NCI-H446 treated with DMSO at 0.1 percent for 48 hours (cell line): ENCODE results near the gene COLEC12.

Experiments used
- DNase-seq: peaks from one replicate; lab custom pipeline; 2025; lab: John Stamatoyannopoulos, UW

COLEC12 gene

DNA sequence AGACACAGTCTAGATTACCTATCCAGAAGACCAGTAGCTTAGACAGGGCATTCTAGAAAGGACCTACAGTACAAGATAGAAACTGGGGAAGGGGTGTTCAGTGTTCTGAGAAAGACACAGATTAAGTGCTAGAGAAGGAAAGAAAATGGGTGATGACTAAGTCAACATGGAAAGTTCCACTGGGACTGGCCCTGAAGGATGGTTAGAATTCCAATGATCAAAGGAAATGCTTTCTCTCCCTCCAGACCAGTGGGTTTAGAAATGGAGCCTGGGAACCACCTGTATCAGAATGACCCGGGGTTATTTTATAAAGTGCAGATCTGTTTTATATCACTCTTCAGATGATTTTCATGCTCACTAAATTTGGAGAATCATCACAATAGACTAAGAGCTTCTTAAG lies 5.8 kb upstream of the COLEC12 start:
- DNase-seq = no peak

DNA sequence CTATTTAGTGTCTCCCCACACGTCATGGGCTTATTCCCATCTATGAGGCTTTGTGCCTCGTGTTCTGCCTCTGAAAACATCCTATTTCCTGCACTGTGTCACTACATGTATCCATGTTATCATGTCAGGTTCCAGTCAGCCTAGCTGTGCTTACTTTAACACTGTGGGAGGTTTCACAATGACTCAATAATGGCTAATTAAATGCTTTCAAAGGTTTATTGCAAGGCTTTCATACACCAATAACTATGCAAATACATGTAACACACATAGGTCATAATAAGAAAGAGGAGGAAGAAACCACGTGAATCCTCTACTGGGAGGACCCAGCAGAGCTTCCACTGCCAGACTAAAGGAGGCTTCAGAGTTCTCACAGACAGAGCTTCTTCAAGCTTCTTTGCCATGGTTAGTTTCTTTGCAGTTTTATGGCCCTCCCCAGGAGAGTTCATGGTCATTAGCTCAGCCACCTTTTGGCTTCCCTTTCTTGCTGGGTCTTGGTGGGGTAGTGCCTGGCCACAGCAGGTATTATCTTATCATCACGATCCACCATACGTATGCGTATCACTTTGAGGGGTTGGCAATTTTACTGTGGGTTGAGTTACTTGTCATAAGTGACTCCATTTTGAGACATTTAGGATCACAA lies 5.1 kb upstream of the COLEC12 start:
- DNase-seq = no peak

DNA sequence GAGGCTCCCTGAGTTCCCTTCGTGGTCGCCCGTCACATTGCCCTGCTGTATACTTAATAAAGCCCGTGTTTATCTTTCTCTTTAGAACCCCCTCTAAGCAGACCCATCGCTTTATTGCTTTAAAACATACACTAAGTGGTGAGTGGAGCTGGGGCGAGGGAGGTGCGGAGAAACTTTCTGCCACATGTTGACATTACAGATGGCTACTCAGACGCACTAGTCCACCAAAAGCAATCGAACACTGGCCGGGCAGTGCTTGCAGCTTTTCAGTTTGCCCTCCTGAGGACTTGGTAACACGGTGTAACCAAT lies 859 bp upstream of the COLEC12 start:
- no peak for DNase-seq

DNA sequence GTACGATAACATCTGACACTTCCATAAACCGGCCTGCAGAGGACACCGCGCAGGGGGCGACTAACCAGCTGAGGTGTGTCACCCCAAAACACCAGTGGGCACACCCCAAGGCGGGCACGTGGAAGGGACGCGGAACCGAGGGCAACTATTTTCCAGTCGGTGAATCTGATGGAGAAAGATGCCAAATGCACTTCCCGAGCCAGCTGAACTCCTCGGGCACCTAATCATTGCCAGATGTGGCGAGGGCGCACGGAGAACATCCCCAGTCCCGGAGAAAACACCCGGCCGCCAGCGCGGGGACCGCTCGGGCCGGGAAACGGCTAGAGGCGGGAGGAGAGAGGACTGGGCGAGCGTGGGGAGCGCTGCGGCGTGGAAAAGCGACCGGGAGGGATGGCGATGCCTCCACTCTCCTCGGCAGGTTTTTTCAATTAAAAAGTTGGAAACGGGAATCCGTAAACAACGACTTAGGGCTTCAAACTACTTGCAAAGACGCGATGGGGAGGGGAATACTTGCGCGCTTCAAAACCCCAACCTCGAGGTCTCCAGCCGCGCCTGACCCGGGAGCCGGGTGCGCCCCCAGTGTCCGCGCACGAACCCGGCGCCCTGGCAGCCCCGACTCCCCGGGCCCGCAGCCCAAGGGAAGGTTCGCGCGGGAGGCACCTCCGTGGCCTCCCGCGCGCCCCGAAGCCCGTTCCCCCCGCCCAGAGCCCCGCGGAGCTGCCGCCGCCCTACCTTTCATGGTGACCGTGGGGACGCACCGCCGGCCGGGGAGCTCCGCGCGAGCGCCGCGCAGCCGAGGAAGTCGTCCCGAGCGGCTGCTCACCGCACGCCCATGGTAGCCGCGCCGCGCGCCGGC lies 497 bp downstream of the COLEC12 start:
- DNase-seq = no peak

DNA sequence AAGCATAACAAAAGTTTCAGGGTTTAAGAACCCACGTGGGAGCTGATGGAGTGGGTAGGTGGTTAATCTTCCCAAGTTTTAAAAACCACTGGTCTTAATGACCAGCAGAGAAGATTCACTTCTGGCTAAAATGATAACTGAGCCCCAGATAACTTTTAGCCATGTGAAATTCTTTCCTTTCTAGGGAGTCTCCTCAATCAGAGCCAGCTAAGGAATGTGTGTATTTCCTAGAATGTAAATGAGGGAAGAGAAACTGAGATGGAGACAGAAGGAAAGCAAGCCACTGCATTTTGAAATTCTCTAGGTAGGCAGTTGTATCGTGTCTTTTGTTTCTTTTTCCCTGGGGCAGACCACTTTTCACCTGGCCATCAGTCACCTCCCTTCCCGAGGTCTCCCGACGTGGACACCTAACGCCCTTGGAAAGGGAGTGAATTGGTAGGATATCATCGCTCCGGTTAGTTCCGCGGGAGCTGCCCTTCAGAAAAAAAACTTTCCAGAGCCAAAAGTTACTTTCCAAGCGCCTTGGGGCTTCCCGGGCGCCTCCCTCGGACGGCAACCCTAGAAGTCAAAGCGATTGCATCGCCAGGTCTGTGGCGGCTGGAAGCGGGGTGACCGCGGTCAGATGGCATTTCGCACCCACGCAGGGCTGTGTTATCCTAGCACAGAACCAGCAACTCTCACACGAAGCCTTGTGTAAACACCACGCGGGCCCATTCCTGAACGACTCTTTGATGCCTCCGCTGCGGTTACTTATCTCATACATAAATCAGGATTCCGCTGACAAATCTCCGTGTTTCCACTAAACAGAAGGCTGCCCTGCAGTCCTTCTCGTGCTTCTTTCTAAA lies 1.3 kb downstream of the COLEC12 start:
- no peak for DNase-seq

DNA sequence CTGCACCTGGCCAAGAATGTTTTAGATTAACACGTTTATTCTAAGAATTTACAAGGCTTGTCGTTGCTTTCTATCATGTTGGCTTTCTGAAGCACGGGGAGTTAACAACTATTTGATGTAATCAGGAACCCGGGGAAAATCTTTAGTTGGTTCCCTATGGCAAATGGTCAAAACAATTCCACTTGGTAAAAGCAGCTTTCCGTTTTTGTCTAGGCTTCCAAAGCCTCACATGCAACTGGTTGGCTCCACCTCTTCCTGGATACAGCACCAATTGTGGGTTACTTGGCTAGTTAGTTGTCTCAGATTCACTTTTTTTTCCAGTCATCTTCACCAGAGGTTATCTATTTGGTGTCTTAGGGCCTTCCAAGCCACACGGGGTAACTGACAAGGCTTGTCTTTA lies 2.8 kb downstream of the COLEC12 start:
- DNase-seq = no peak

DNA sequence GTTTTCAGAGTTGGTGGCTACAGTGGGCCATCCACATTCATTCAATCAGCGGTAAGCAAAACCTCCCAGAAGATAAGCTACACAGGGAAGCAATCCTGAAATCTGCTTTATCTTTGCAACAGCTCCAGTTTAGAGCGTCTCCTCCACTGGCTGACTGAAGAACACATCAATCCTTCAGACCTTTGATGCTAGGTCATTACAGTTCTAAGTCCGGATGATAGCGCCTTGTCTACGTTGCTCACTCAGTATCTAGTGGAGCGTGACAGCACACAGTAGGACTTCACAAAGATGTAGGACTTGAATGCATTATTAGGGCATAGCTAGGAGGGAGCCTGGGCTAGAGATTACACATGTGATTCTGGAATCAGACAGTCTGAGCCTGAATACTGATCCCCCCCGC lies 5.0 kb downstream of the COLEC12 start:
- no peak for DNase-seq

DNA sequence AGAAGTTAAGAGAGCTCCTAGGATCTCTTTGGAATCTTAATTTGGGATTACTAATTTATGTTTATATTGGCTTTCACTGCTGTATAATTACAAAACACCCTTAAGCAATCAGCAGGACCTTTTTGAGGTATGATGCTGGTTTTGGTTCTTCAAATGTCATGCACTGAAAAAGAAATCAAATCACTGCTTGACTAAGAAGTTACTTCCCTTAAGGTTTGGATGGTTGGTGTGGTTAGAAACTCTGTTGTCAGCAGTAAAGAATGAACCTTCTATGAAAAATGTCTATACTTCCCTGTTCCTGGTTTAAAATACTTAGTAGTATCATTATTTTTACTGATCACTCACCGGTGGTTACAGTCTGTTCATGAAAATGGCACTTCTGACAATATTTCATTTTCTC lies 5.5 kb downstream of the COLEC12 start:
- no peak for DNase-seq

DNA sequence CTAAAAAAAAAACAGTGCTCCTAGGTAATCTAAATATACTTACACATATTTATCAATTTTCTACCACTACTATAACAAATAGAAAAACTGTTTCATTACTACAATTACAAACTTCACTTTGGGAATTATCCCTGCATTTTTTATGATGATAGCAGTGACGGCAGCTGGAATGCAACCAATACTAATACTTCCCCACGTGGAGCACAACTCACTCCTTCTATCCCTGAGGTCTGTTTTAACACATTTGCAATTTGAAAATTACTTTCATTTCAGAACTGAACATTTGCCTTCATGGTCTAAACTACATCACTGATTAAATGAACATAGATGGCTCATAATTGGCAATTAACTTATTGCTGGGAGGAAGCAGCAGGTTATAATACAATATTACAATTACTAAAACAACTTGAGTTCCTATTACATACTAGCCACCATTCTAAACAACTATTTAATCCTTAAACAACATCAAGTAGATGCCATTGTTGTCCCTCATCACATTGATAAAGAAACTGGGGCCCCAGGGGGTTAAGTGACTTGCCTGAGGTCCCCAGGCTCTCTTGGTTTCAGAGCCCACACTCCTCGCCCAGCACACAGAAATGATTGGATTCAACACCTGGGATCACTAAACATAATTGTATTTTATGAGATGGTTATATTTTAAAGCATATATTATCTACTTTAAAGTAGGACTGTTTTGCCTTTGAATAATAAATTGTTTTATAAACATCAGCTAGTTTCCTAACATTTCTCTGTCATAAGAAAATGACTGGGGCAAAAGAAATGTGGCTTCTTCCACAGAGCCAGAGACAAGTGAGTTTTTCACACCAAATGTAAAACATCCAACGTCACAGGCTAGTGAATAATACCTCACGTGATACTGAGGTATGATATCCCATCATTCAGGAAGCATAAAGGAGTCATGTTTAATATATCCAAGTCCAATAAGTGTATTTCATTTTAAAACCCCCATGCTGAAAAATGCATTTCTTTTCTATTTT lies 6.2 kb downstream of the COLEC12 start:
- no peak for DNase-seq

DNA sequence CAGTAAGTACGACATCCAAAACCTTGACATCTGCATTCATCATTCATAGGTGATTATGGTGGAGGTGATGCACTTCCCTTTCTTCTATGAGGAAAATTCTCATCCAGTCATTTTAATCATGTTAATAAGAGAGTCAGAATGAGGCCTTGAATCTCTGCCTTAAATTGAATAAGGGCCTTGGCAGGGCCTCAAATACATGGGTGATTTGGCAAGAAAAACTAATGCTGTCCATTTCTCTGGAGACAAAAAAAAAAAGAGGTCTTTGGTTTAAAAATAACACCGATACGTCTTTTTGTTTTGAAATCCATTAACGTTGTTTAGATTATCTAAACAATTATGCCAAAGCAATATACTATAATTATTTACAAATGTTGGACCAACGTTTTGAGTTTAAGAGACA lies 8.1 kb downstream of the COLEC12 start:
- no peak for DNase-seq

DNA sequence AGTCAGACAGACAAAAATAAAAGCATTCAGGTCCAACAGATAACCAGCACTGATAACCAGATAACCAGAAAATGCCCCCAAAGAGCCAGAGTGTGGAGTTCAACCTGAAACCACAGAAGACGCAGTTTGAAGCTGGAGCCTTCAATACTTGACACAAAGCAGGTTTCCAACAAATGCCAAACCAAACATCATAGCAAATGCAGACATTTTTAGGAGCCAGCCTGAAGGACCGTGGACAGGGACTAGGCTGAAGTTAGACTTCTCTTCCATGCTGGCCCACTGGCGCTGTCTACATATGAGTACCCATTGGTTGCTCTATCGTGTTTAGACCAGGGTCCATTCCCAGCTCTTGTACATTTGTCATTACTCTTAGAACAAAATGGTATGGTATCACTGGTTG lies 9.9 kb downstream of the COLEC12 start:
- DNase-seq = no peak

DNA sequence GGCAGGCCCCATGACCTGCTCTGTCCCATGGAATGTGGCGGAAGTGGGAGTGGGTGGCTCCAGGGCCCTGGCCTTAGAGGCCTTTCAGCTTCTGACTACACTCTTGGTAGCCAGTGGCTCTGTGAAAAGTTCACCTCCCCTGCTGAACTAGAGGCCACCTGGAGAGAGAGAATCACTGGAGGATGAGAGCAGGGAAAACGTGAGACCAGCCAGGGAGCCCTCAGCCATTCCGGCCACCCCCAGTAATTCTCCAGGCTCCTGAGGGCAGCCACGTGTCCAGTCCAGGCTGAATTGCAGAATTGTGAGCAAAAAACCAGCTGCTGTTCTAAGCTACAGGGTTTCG lies 10.5 kb downstream of the COLEC12 start:
- no peak for DNase-seq

DNA sequence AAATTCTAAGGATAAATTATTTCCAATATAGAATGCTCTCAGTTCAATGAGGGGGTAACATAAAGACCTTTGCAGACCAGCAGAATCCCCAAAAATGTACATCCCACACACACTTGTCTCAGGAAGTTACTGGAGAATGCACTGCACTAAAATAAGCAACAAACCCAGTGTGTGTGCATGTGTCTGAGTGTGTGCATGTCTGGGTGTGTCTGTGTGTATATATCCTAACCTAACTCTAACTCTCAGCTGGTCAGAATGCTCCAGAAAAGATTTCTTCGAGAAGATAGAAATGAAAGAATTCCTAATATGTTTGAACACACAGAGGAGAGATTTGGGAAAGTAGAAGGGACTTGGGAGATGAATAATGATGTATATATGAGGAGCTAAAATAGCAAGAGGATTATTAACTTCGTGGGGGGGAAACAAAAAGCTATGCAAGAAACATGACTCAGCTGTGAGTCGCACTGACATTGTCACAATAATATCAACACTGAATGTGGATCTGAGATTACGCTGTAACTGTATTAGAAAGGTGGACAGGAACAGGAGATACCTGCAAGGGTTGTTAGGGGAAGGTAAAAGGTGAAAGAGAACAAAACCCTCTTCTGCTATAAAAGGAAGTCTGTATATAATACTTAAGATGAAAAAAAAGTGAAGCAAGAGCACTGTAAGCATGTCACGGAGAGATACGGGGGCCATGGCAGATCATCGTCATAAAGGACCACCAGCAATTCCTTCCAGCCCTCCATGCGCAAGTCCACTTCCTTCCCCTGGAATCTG lies 11.1 kb downstream of the COLEC12 start:
- DNase-seq = no peak

DNA sequence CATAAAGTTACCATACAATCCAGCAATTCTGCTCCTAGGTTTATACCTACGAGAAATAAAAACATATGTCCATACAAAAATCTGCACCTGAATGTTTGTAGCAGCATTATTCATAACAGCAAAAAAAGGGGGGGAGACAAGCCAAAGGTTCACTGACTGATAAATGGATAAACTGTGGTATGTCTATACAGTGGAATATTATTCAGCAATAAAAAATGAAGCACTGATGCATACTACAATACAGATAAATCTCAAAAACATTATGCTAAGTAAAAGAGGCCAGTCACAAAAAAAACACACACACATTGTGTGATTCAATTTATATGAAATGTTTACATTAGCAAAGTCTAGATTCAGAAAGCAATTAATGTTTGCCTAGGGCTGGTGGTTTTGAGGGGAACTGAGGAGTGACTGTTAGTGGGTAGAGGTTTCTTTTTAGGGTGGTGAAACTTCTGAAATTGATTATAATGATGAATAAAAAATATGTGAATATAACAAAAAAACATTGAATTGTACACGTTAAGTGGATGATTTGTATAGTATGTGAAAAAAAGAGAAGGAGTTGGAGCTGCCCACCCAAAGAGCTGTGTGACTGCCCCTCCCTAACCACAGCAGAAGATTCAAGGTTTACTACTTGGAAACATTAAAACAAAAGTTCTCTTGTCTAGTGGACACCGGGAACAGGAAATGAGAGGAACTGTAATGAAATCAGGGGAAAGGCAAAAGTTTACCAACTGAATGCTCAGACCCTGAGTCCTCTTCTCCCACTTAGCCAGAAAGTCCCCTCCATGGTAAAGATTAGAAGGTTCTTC lies 13.4 kb downstream of the COLEC12 start:
- no peak for DNase-seq

DNA sequence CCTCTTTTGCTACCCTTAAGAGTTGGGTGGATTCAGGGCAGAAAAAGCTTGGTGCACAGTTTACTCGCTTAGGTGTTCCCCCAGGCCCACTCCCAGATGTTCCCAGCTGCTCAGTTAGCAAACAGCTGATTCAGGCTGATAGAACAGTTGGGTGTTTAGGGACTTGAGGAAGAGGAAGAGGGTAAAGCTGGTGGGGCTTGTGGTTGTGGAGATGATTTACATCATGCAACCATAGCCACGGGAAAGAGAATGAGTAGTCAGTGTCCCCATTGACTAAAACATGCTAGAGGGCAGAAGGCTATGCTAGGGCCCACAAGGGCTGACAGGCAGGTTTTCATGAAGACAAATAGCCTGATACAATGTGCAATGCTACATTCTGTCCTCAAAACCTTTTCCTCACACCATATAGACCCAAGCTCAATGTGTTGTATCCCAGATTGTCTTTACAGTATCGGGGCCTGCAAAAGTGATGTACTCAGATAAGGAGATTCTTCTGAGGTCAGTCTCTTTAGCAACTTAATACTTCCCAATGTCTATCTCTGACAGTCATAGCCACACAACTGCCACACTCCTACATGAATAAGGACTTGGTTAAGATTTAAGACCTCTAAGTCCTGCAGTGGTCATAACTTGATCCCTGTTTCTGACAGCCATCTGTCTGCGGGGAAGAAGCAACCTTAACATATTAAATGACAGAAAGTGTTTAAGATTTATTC lies 15.6 kb downstream of the COLEC12 start:
- DNase-seq = no peak

DNA sequence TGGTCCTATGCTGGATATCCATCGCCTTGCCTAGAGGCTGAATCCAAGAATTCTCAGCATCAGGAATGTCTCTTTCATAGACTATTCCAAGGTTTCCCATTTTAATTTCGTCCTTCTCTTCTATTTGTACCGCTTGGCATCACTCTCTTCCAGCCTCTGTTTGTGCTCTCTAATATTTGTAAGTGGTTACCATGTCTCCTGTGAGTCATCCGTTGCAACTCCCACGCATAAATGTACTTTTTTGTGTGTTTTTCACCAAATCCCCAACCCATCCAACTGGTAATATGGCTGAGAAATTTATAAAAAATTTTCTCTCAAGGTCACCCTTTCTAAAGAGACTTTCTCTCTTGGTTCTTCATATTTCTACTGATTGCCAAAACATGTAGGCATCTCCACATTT lies 21.8 kb downstream of the COLEC12 start:
- no peak for DNase-seq

DNA sequence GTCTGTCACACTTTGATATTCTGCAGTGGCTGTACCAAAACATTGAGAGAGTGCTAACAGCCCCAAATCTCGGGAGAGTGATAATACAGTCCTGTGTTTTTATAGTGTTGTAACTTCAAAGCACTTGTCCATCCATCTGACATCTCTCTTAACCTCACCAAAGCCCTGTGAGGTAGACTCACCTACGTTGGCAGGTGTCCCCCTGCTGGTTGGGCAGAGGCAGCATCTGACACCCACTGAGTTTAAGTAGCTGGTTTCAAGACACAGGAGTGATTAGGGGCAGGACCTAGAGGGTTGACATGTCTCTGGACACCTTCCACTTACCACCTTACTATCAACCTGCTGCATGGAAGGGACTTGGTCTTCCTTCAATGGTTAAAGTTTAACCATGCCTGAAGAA lies 22.9 kb downstream of the COLEC12 start:
- no peak for DNase-seq

DNA sequence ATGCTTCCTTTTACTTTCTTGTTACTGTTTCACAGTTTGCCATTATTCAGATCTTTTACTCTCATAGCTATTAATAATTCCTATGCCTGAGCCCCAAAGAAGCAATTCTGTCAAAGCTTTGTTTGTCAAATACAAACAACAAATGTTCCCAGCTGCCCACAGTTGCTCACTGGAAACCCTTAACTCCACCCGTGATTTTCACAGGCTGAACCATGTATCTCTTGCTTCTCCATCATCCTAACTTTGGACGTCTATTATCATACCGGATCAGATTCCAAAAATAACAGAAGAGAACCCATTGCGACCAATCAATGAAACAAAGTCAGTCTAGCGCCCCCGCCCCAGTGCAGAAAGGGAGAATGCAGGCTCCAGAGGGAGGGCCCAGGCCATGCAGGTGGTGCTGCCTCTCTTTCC lies 24.2 kb downstream of the COLEC12 start:
- DNase-seq = no peak

DNA sequence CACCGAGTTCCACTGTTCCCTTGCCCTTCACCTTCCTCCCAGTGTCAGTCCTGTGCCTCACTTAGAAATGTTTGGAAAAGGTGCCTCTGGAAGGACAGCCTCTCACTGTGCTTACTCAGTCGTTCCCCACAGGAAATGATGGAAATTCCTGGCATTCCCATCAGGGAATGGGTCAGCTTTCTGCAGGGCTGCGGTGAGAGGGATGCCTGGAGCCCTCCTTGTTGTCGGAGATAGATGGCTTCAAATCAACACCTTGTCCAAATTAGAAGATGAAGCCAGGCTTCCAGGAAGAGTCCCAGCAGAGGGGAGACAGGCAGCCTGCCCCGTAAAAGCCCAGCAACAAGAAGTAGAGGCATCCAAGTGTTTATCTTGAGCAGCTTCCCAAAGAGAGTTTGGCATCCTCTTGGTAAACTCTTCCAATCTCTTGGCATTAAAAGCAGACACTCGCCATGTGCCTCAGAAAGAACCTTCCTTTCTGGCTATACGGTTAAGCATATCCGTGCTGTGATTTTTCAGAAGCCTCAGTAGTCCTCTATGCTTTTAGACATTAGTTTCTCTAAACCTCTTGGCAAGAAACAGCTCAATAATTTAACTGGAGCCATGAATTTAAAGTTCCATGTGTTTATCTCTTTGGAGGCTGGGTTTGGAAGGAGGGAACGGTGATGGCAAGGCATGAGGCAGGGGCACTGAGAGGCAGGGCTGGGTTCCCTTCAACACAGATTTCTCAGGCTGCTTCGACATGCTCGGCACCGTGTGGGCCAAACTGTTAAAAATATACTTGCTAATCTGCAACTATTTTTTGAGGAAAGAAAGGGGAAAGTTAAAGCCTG lies 25.1 kb downstream of the COLEC12 start:
- DNase-seq = no peak
